GM12878 (cell line): ENCODE results near the gene NFKBIZ. TPM values are rescaled to one million over a fixed set of nuclear protein-coding genes. Genes with fewer than 3 reads are reported as not detected.

Source experiments
- BACH1 ChIP-seq: fragments of 450-650 bp; IDR thresholded peaks from 2 replicates; pipeline ENCODE4 v1.6.1; 2017; ENCODE audit warnings: mild to moderate bottlenecking, borderline replicate concordance
- CHD1 ChIP-seq: IDR thresholded peaks from 2 replicates; pipeline ENCODE4 v1.6.1; 2012; ENCODE audit warnings: low read depth, low read length, improper control_type of control experiment
- MTA2 ChIP-seq: fragments of 450-650 bp; IDR thresholded peaks from 2 replicates; pipeline ENCODE4 v1.6.1; 2016; ENCODE audit warnings: low read depth, mild to moderate bottlenecking, moderate library complexity
- NKRF ChIP-seq: fragments of 450-650 bp; conservative IDR thresholded peaks from 2 replicates; pipeline ENCODE4 v1.6.1; 2017; ENCODE audit warnings: mild to moderate bottlenecking, moderate library complexity
- PML ChIP-seq: IDR thresholded peaks from 2 replicates; pipeline ENCODE4 v1.6.1; 2012; ENCODE audit warnings: low read length, inconsistent platforms
- POLR2A ChIP-seq: IDR thresholded peaks from 2 replicates; pipeline ENCODE4 v1.6.1; 2011; ENCODE audit warnings: low read depth, mild to moderate bottlenecking, low read length
- RAD51 ChIP-seq: fragments of 450-650 bp; IDR thresholded peaks from 2 replicates; pipeline ENCODE4 v1.6.1; 2016; ENCODE audit warnings: moderate library complexity, mild to moderate bottlenecking, inconsistent platforms
- SMARCA5 ChIP-seq: fragments of 450-650 bp; IDR thresholded peaks from 2 replicates; pipeline ENCODE4 v1.6.1; 2017; ENCODE audit warnings: mild to moderate bottlenecking
- STAT1 ChIP-seq: fragments of 450-650 bp; conservative IDR thresholded peaks from 2 replicates; pipeline ENCODE4 v1.6.1; 2014; ENCODE audit warnings: antibody characterized with exemption, mild to moderate bottlenecking
- STAT3 ChIP-seq: IDR thresholded peaks from 2 replicates; pipeline ENCODE4 v1.6.1; 2011; ENCODE audit warnings: low read depth, low read length, improper control_type of control experiment
- TBL1XR1 ChIP-seq: IDR thresholded peaks from 2 replicates; pipeline ENCODE4 v1.6.1; 2012; ENCODE audit warnings: low read depth, low read length, improper control_type of control experiment
- TCF12 ChIP-seq: IDR thresholded peaks from 2 replicates; pipeline ENCODE4 v1.6.1; 2011; ENCODE audit warnings: low read depth, mild to moderate bottlenecking, low read length
- TCF7 ChIP-seq: IDR thresholded peaks from 2 replicates; pipeline ENCODE4 v1.6.1; 2014; ENCODE audit warnings: antibody characterized with exemption, borderline replicate concordance
- ZNF622 ChIP-seq: fragments of 450-650 bp; IDR thresholded peaks from 2 replicates; pipeline ENCODE4 v1.6.1; 2017; ENCODE audit warnings: mild to moderate bottlenecking, inconsistent platforms
- ZSCAN29 ChIP-seq: fragments of 450-650 bp; IDR thresholded peaks from 2 replicates; pipeline ENCODE4 v1.6.1; 2017; ENCODE audit warnings: mild to moderate bottlenecking, moderate library complexity
- polyA plus RNA-seq, 11 experiments: library from polyadenylated mRNA; depleted of rRNA in 4 of 11; unstranded in 6 of 11; stranded (reverse) in 5 of 11; fragments of >200 nt; fragmentation: Nextera tagmentation in 4 of 11; fragmentation: Illumina TruSeq in 1 of 11; extraction: Ambion mirVana in 4 of 11; extraction: Trizol in 1 of 11; gene quantifications; 1 replicate in 1 of 11; 2 replicates in 10 of 11; pipeline versions ENCODE4 v1.2.1 to v1.2.3, GENCODE V29; 2011 to 2016; ENCODE audit warnings: inconsistent platforms in 2 of 11, missing spikeins in 2 of 11, low read depth in 1 of 11
- total RNA-seq, 4 experiments: library from RNA; depleted of rRNA in 3 of 4; stranded (reverse); fragments of >200 nt in 3 of 4; fragmentation: Illumina TruSeq in 1 of 4; extraction: Trizol in 1 of 4; gene quantifications; 2 replicates each; pipeline versions ENCODE4 v1.2.1 to v1.2.3, GENCODE V29; 2013 to 2021
- TF ChIP-seq, protein P1 (sequence below): IDR thresholded peaks from 2 replicates; pipeline ENCODE4 v1.6.1; 2011; ENCODE audit warnings: mild to moderate bottlenecking, low read depth, low read length, moderate library complexity; ENCODE audit not compliant: insufficient replicate concordance
- TF ChIP-seq, protein P2 (sequence below): fragments of 450-650 bp; IDR thresholded peaks from 2 replicates; pipeline ENCODE4 v1.6.1; 2017; ENCODE audit warnings: low read depth, mild to moderate bottlenecking, moderate library complexity
- TF ChIP-seq, protein P3 (sequence below): fragments of 450-650 bp; IDR thresholded peaks from 2 replicates; pipeline ENCODE4 v1.6.1; 2017; ENCODE audit warnings: antibody characterized with exemption, mild to moderate bottlenecking, moderate library complexity
- TF ChIP-seq, protein P4 (sequence below): IDR thresholded peaks from 2 replicates; pipeline ENCODE4 v1.6.1; 2012; ENCODE audit warnings: low read depth, low read length, improper control_type of control experiment
- TF ChIP-seq, protein P5 (sequence below): IDR thresholded peaks from 2 replicates; pipeline ENCODE4 v1.6.1; 2011; ENCODE audit warnings: low read depth, mild to moderate bottlenecking, low read length, moderate library complexity, borderline replicate concordance; ENCODE audit errors: extremely low read depth
- TF ChIP-seq, protein P6 (sequence below): fragments of 150-350 bp; IDR thresholded peaks from 2 replicates; pipeline ENCODE4 v1.6.1; 2014; ENCODE audit warnings: mild to moderate bottlenecking, low read depth, low read length

Gene NFKBIZ
- total and polyA plus RNA-seq, 10 of the 15 experiments (the other 5 are each of a cell fraction or from before 2014, with no cell fraction given) = 6.3 to 53.8 (median 17.3) TPM

GRCh38 chr3:101861212-101861788 is 12.0 kb downstream of the NFKBIZ start (continued):
- TF ChIP-seq, protein P1, sequence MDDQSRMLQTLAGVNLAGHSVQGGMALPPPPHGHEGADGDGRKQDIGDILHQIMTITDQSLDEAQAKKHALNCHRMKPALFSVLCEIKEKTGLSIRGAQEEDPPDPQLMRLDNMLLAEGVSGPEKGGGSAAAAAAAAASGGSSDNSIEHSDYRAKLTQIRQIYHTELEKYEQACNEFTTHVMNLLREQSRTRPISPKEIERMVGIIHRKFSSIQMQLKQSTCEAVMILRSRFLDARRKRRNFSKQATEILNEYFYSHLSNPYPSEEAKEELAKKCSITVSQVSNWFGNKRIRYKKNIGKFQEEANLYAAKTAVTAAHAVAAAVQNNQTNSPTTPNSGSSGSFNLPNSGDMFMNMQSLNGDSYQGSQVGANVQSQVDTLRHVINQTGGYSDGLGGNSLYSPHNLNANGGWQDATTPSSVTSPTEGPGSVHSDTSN = no peak
- TF ChIP-seq, protein P2, sequence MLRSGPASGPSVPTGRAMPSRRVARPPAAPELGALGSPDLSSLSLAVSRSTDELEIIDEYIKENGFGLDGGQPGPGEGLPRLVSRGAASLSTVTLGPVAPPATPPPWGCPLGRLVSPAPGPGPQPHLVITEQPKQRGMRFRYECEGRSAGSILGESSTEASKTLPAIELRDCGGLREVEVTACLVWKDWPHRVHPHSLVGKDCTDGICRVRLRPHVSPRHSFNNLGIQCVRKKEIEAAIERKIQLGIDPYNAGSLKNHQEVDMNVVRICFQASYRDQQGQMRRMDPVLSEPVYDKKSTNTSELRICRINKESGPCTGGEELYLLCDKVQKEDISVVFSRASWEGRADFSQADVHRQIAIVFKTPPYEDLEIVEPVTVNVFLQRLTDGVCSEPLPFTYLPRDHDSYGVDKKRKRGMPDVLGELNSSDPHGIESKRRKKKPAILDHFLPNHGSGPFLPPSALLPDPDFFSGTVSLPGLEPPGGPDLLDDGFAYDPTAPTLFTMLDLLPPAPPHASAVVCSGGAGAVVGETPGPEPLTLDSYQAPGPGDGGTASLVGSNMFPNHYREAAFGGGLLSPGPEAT = no peak
- TF ChIP-seq PML (0 out of 2 replicates have a peak, but pooled peaks have one; percentile 10), ZSCAN29 (no peak), TCF7 (no peak), NKRF (no peak), POLR2A (no peak), STAT3 (0 out of 2 replicates have a peak, but pooled peaks have one; percentile 34), MTA2 (no peak), TBL1XR1 (no peak), SMARCA5 (no peak), STAT1 (no peak), TCF12 (no peak), RAD51 (no peak), ZNF622 (no peak), BACH1 (no peak), CHD1 (no peak)
- TF ChIP-seq, protein P3, sequence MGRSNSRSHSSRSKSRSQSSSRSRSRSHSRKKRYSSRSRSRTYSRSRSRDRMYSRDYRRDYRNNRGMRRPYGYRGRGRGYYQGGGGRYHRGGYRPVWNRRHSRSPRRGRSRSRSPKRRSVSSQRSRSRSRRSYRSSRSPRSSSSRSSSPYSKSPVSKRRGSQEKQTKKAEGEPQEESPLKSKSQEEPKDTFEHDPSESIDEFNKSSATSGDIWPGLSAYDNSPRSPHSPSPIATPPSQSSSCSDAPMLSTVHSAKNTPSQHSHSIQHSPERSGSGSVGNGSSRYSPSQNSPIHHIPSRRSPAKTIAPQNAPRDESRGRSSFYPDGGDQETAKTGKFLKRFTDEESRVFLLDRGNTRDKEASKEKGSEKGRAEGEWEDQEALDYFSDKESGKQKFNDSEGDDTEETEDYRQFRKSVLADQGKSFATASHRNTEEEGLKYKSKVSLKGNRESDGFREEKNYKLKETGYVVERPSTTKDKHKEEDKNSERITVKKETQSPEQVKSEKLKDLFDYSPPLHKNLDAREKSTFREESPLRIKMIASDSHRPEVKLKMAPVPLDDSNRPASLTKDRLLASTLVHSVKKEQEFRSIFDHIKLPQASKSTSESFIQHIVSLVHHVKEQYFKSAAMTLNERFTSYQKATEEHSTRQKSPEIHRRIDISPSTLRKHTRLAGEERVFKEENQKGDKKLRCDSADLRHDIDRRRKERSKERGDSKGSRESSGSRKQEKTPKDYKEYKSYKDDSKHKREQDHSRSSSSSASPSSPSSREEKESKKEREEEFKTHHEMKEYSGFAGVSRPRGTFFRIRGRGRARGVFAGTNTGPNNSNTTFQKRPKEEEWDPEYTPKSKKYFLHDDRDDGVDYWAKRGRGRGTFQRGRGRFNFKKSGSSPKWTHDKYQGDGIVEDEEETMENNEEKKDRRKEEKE = no peak
- TF ChIP-seq, protein P4, sequence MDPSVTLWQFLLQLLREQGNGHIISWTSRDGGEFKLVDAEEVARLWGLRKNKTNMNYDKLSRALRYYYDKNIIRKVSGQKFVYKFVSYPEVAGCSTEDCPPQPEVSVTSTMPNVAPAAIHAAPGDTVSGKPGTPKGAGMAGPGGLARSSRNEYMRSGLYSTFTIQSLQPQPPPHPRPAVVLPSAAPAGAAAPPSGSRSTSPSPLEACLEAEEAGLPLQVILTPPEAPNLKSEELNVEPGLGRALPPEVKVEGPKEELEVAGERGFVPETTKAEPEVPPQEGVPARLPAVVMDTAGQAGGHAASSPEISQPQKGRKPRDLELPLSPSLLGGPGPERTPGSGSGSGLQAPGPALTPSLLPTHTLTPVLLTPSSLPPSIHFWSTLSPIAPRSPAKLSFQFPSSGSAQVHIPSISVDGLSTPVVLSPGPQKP = no peak
- TF ChIP-seq, protein P5, sequence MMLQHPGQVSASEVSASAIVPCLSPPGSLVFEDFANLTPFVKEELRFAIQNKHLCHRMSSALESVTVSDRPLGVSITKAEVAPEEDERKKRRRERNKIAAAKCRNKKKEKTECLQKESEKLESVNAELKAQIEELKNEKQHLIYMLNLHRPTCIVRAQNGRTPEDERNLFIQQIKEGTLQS = no peak
- TF ChIP-seq, protein P6, sequence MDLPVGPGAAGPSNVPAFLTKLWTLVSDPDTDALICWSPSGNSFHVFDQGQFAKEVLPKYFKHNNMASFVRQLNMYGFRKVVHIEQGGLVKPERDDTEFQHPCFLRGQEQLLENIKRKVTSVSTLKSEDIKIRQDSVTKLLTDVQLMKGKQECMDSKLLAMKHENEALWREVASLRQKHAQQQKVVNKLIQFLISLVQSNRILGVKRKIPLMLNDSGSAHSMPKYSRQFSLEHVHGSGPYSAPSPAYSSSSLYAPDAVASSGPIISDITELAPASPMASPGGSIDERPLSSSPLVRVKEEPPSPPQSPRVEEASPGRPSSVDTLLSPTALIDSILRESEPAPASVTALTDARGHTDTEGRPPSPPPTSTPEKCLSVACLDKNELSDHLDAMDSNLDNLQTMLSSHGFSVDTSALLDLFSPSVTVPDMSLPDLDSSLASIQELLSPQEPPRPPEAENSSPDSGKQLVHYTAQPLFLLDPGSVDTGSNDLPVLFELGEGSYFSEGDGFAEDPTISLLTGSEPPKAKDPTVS = no peak
